Measurements from ENCODE around the gene VPS26C. TPM values are rescaled to one million over a fixed set of nuclear protein-coding genes. Genes with fewer than 3 reads are reported as not detected.
A peak's percentile ranks its signal among the peaks of the same experiment; 100 is the strongest.

The VPS26C gene
- total RNA-seq, 1 experiment from 2014 or later: 58.0 TPM

DNA sequence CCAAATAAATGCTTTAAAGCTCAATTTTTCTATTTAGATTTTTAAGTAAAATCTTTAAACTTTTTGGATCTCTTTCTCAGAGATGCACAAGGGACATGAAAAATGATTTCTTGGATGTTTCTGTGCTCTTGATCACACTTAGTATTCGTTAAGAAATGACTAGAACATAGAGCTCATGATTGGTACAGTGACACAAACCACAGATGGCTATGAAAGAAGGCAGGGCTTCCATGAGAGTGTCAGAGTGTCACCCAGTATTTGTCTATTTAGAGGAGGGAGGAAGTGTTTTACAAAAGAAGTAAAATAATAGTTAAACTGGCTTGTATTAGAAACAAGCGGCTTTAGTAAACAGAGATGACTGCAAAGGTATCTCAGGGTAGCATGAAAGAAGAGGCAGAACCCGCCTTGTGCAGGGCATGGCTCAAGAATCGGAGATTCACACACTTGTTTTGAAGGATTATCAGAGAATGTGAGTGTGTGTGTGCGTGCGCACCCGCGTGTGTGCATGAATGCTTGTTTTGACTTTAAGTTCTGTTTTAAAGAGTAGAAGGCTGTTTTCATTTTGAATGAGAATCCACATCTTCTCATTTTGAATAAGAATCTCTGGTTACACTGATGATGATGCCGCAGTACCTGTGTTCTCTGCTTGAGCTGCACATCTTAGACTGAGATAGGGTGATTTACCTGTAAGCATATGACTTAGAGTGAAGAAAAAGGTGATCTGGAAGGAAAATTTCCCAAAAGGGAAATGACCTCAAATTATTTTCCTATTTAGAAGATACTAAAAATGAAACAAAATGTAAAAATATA lies 82.1 kb downstream of the VPS26C start:
- Histone ChIP-seq H3K27me3 (ENCODE audit: insufficient read depth, low read length) (no peaks in the 10 kb centered on the region), H3K4ac (ENCODE audit: low read depth, low read length) (no peak overlapping the region), H3K23me2 (ENCODE audit: insufficient read length, low read depth, low read length, poor library complexity, severe bottlenecking) (no peaks in the 10 kb centered on the region), H3K4me1 (ENCODE audit: insufficient read depth, low read length) (no peaks in the 10 kb centered on the region), H3K79me1 (ENCODE audit: insufficient read depth, low read depth, low read length, poor library complexity, severe bottlenecking) (no peaks in the 10 kb centered on the region), H3K9me3 (ENCODE audit: control insufficient read depth, low read depth, low read length) (no peaks in the 10 kb centered on the region), H4K5ac (ENCODE audit: insufficient read length, low read depth, low read length) (no peak overlapping the region), H2BK120ac (ENCODE audit: low read depth, low read length, poor library complexity, severe bottlenecking) (no peak overlapping the region), H3T11ph (ENCODE audit: low read length) (no peak overlapping the region), H3K79me2 (ENCODE audit: insufficient read depth, low read length) (no peaks in the 10 kb centered on the region), H3K56ac (ENCODE audit: insufficient read length, low read depth, low read length) (no peak overlapping the region), H2AFZ (ENCODE audit: low read length) (no peak overlapping the region), H2AK5ac (ENCODE audit: insufficient read length, low read length) (no peak overlapping the region), H2BK5ac (ENCODE audit: insufficient read length, low read length) (no peak overlapping the region), H3K9ac (ENCODE audit: extremely low read depth, insufficient read length, low read length) (no peak overlapping the region), H3K4me2 (ENCODE audit: insufficient read depth, insufficient read length, low read length) (no peak overlapping the region), H2BK20ac (ENCODE audit: low read depth, low read length, poor library complexity, severe bottlenecking) (no peak overlapping the region), H2BK12ac (ENCODE audit: insufficient read length, low read depth, low read length) (no peak overlapping the region), H4K8ac (replicated peaks; ENCODE audit: insufficient read length, low read depth, low read length) (no peak overlapping the region), H3K27ac (ENCODE audit: insufficient read length, low read depth, low read length) (no peak overlapping the region), H4K20me1 (ENCODE audit: control insufficient read depth, insufficient read depth, insufficient read length) (no peaks in the 10 kb centered on the region), H2BK15ac (ENCODE audit: low read depth, low read length) (no peak overlapping the region), H3K18ac (ENCODE audit: insufficient read length, low read depth, low read length) (no peak overlapping the region), H3K14ac (ENCODE audit: insufficient read depth, low read length) (no peak overlapping the region), H4K91ac (ENCODE audit: insufficient read length, low read depth, low read length) (no peak overlapping the region), H3K23ac (ENCODE audit: insufficient read length, low read depth, low read length) (no peak overlapping the region)
- DNase-seq: no peak
- peaks cover 5 to 14% (median 11%) of the 10 kb centered on the region in 3 experiments; a peak in 6 of 7 replicates for H3K36me3 Mint-ChIP-seq (ENCODE audit: insufficient read depth in 1 of 3, low read depth in 3 of 3)
- no peak overlapping the region for H3K4me3 Mint-ChIP-seq
- TF ChIP-seq, protein P1, sequence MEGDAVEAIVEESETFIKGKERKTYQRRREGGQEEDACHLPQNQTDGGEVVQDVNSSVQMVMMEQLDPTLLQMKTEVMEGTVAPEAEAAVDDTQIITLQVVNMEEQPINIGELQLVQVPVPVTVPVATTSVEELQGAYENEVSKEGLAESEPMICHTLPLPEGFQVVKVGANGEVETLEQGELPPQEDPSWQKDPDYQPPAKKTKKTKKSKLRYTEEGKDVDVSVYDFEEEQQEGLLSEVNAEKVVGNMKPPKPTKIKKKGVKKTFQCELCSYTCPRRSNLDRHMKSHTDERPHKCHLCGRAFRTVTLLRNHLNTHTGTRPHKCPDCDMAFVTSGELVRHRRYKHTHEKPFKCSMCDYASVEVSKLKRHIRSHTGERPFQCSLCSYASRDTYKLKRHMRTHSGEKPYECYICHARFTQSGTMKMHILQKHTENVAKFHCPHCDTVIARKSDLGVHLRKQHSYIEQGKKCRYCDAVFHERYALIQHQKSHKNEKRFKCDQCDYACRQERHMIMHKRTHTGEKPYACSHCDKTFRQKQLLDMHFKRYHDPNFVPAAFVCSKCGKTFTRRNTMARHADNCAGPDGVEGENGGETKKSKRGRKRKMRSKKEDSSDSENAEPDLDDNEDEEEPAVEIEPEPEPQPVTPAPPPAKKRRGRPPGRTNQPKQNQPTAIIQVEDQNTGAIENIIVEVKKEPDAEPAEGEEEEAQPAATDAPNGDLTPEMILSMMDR (conservative IDR thresholded peaks at IDR 0.05): no peak
- H3K27me3 Mint-ChIP-seq (ENCODE audit: low read depth): no peaks in the 10 kb centered on the region
- H3K4me1 Mint-ChIP-seq: no peaks in the 10 kb centered on the region
- H3K27ac Mint-ChIP-seq: 0 out of 7 replicates have a peak overlapping the region, but pooled peaks of 1 of the 3 experiments have one; percentile 6
- no CpG with 5 or more reads among the region's 9 CpGs for WGBS (ENCODE audit: extremely low coverage, insufficient read length, low lambda C conversion rate)
- H3K9me3 Mint-ChIP-seq: no peaks in the 10 kb centered on the region

Data from H9 (cell line).